ENCODE data around the gene EMP1.

- TF ChIP-seq CTCF (IDR thresholded peaks at IDR 0.05) (peak; percentile 94 to 96 (median 95)), POLR2A (IDR thresholded peaks at IDR 0.05) (no peak)
Measured at GRCh38 chr12:13233830-13234641, 37.5 kb downstream of the EMP1 start.
